K562 (cell line): Measurements from ENCODE around the gene NIPAL3. TPM values are rescaled to one million over a fixed set of nuclear protein-coding genes. Genes with fewer than 3 reads are reported as not detected.

Source experiments
- BHLHE40 ChIP-seq: IDR thresholded peaks from 2 replicates; pipeline ENCODE4 v1.6.1; 2011; ENCODE audit warnings: low read length, improper control_type of control experiment
- ETV6 ChIP-seq, 3 experiments: fragments of 150-350 bp in 1 of 3; sonication (generic) in 1 of 3; formaldehyde crosslinking in 1 of 3; IDR thresholded peaks; 2 replicates each; pipeline versions ENCODE4 v1.6.1 to v1.8.0; 2014 to 2022; ENCODE audit warnings: borderline replicate concordance in 2 of 3, low read depth in 2 of 3, antibody characterized with exemption in 1 of 3, low read length in 1 of 3, mild to moderate bottlenecking in 1 of 3, missing genetic modification reagents in 1 of 3
- RAD51 ChIP-seq: fragments of 450-650 bp; IDR thresholded peaks from 2 replicates; pipeline ENCODE4 v1.7.1; 2016; ENCODE audit warnings: low read depth, mild to moderate bottlenecking, borderline replicate concordance
- TOE1 ChIP-seq, 2 experiments: fragments of 450-650 bp in 1 of 2; sonication (generic) in 1 of 2; formaldehyde crosslinking in 1 of 2; IDR thresholded peaks; 2 replicates each; pipeline versions ENCODE4 v1.7.1 to v1.8.0; 2016 to 2022; ENCODE audit warnings: borderline replicate concordance in 2 of 2, mild to moderate bottlenecking in 2 of 2, antibody characterized with exemption in 1 of 2, inconsistent platforms in 1 of 2, low read depth in 1 of 2, missing genetic modification reagents in 1 of 2, moderate library complexity in 1 of 2
- ZNF77 ChIP-seq: fragments of 250-450 bp; sonication (Bioruptor Pico); IDR thresholded peaks from 2 replicates; pipeline ENCODE4 v1.5.0; 2020
- polyA plus RNA-seq, 8 experiments: library from polyadenylated mRNA; depleted of rRNA in 4 of 8; stranded (reverse) in 5 of 8; unstranded in 3 of 8; fragments of >200 nt; fragmentation: Nextera tagmentation in 2 of 8; fragmentation: Illumina TruSeq in 1 of 8; extraction: Ambion mirVana in 2 of 8; extraction: Trizol in 1 of 8; gene quantifications; 2 replicates each; pipeline versions ENCODE4 v1.2.1 to v1.2.3, GENCODE V29; 2011 to 2014; ENCODE audit warnings: inconsistent platforms in 1 of 8, missing spikeins in 1 of 8
- total RNA-seq, 7 experiments: library from RNA; depleted of rRNA in 6 of 7; stranded (reverse); fragments of >200 nt in 6 of 7; fragmentation: Illumina TruSeq in 2 of 7; extraction: Trizol in 2 of 7; gene quantifications; 2 replicates each; pipeline versions ENCODE4 v1.2.1 to v1.2.3, GENCODE V29; 2011 to 2021; ENCODE audit warnings: low replicate concordance in 1 of 7
- TF ChIP-seq, protein P1 (sequence below), 2 experiments: fragments of 450-650 bp; formaldehyde crosslinking in 1 of 2; IDR thresholded peaks; 2 replicates each; pipeline versions ENCODE4 v1.4.0 to v1.6.1; 2014 to 2020; ENCODE audit warnings: mild to moderate bottlenecking in 2 of 2, borderline replicate concordance in 1 of 2, low read depth in 1 of 2
- TF ChIP-seq, protein P2 (sequence below): sonication (generic); formaldehyde crosslinking; IDR thresholded peaks from 2 replicates; pipeline ENCODE4 v1.8.0; 2022; ENCODE audit warnings: missing genetic modification reagents, mild to moderate bottlenecking, borderline replicate concordance
- TF ChIP-seq, protein P3 (sequence below): sonication (generic); formaldehyde crosslinking; IDR thresholded peaks from 2 replicates; pipeline ENCODE4 v1.9.0; 2022; ENCODE audit warnings: mild to moderate bottlenecking, missing genetic modification reagents
- TF ChIP-seq, protein P4 (sequence below), 2 experiments: IDR thresholded peaks; 2 replicates each; pipeline ENCODE4 v1.6.1; 2012; ENCODE audit warnings: improper control_type of control experiment in 2 of 2, low read depth in 2 of 2, low read length in 2 of 2, borderline replicate concordance in 1 of 2

The NIPAL3 gene
- total and polyA plus RNA-seq, 9 of the 15 experiments (the other 6 are each of a cell fraction or from before 2014, with no cell fraction given): 10.5 to 26.3 (median 16.0) TPM

DNA sequence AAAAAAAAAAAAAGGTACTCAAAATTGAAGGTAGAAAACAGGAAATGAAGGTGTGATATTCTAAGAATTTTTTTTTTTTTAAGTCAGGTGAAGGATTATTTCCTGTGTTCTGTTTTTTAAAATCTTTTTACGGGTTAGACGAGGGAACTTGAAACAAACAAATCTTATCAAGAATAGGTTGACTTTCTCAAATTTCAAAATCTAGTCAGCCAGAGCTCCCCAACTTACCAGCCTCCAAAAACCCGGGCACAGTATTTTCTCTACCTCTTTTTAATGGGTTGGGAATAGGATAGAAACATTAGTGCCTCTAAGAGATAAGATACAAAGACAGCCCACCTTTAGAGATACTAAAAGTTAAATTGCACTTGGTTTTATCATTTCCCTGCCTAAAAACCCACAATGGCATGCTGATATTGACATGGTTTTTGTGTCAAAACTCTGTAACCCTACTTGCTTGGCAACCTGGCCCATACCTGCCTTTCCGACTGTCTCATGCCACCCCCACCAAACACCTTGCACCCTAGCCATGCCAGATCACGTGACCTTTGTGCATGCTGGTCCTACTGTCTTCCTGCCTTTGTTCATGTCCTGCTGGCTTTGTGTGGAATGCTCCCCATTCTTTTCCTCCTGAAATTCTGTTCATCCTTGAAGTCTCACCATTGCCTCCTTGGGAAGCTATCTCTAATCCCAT lies 91.2 kb downstream of the NIPAL3 start (continued):
- TF ChIP-seq, protein P1, sequence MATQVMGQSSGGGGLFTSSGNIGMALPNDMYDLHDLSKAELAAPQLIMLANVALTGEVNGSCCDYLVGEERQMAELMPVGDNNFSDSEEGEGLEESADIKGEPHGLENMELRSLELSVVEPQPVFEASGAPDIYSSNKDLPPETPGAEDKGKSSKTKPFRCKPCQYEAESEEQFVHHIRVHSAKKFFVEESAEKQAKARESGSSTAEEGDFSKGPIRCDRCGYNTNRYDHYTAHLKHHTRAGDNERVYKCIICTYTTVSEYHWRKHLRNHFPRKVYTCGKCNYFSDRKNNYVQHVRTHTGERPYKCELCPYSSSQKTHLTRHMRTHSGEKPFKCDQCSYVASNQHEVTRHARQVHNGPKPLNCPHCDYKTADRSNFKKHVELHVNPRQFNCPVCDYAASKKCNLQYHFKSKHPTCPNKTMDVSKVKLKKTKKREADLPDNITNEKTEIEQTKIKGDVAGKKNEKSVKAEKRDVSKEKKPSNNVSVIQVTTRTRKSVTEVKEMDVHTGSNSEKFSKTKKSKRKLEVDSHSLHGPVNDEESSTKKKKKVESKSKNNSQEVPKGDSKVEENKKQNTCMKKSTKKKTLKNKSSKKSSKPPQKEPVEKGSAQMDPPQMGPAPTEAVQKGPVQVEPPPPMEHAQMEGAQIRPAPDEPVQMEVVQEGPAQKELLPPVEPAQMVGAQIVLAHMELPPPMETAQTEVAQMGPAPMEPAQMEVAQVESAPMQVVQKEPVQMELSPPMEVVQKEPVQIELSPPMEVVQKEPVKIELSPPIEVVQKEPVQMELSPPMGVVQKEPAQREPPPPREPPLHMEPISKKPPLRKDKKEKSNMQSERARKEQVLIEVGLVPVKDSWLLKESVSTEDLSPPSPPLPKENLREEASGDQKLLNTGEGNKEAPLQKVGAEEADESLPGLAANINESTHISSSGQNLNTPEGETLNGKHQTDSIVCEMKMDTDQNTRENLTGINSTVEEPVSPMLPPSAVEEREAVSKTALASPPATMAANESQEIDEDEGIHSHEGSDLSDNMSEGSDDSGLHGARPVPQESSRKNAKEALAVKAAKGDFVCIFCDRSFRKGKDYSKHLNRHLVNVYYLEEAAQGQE (IDR thresholded peaks at IDR 0.05; ENCODE audit: borderline replicate concordance): 0 out of 2 replicates have a peak, but pooled peaks have one; percentile 7
- TF ChIP-seq, protein P1 (CRISPR knock-in tag; IDR thresholded peaks at IDR 0.05; ENCODE audit: low read depth): no peak
- peak; percentile 89 for TF ChIP-seq TOE1 (IDR thresholded peaks at IDR 0.05; ENCODE audit: borderline replicate concordance)
- TF ChIP-seq TOE1 (CRISPR knock-in tag; IDR thresholded peaks at IDR 0.05; ENCODE audit: borderline replicate concordance, low read depth): no peak
- TF ChIP-seq, protein P2, sequence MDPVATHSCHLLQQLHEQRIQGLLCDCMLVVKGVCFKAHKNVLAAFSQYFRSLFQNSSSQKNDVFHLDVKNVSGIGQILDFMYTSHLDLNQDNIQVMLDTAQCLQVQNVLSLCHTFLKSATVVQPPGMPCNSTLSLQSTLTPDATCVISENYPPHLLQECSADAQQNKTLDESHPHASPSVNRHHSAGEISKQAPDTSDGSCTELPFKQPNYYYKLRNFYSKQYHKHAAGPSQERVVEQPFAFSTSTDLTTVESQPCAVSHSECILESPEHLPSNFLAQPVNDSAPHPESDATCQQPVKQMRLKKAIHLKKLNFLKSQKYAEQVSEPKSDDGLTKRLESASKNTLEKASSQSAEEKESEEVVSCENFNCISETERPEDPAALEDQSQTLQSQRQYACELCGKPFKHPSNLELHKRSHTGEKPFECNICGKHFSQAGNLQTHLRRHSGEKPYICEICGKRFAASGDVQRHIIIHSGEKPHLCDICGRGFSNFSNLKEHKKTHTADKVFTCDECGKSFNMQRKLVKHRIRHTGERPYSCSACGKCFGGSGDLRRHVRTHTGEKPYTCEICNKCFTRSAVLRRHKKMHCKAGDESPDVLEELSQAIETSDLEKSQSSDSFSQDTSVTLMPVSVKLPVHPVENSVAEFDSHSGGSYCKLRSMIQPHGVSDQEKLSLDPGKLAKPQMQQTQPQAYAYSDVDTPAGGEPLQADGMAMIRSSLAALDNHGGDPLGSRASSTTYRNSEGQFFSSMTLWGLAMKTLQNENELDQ (CRISPR knock-in tag): no peak
- TF ChIP-seq ETV6 (IDR thresholded peaks at IDR 0.05; ENCODE audit: borderline replicate concordance in 1 of 2, low read depth in 2 of 2, low read length in 1 of 2): no peak
- no peak for TF ChIP-seq ETV6 (CRISPR knock-in tag; IDR thresholded peaks at IDR 0.05; ENCODE audit: borderline replicate concordance)
- no peak for TF ChIP-seq ZNF77 (CRISPR knock-in tag)
- TF ChIP-seq, protein P3, sequence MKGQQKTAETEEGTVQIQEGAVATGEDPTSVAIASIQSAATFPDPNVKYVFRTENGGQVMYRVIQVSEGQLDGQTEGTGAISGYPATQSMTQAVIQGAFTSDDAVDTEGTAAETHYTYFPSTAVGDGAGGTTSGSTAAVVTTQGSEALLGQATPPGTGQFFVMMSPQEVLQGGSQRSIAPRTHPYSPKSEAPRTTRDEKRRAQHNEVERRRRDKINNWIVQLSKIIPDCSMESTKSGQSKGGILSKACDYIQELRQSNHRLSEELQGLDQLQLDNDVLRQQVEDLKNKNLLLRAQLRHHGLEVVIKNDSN (CRISPR knock-in tag): peak; percentile 73
- peak; percentile 73 for TF ChIP-seq BHLHE40
- TF ChIP-seq, protein P4, sequence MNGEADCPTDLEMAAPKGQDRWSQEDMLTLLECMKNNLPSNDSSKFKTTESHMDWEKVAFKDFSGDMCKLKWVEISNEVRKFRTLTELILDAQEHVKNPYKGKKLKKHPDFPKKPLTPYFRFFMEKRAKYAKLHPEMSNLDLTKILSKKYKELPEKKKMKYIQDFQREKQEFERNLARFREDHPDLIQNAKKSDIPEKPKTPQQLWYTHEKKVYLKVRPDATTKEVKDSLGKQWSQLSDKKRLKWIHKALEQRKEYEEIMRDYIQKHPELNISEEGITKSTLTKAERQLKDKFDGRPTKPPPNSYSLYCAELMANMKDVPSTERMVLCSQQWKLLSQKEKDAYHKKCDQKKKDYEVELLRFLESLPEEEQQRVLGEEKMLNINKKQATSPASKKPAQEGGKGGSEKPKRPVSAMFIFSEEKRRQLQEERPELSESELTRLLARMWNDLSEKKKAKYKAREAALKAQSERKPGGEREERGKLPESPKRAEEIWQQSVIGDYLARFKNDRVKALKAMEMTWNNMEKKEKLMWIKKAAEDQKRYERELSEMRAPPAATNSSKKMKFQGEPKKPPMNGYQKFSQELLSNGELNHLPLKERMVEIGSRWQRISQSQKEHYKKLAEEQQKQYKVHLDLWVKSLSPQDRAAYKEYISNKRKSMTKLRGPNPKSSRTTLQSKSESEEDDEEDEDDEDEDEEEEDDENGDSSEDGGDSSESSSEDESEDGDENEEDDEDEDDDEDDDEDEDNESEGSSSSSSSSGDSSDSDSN (IDR thresholded peaks at IDR 0.05; ENCODE audit: borderline replicate concordance in 1 of 2, low read depth in 2 of 2, low read length in 2 of 2): no peak
- peak; percentile 89 for TF ChIP-seq RAD51
